ENCODE data around the gene CPEB1. TPM values are rescaled to one million over a fixed set of nuclear protein-coding genes. Genes with fewer than 3 reads are reported as not detected.

CPEB1 gene
- total RNA-seq, 4 donors from 2014 or later, result 1.7 to 6.4 (median 4.0) TPM

Other genes with a start within 250 kb of the CPEB1 start
- 1 to 10 TPM; 3.3 to 5.2 (median 3.7) TPM for gene GOLGA6L9, start 217.5 kb downstream of the CPEB1 start, total RNA-seq
- gene RPS17, start 106.9 kb downstream of the CPEB1 start, total RNA-seq, result 1,000 to 10,000 TPM; 1,180 to 3,226 (median 2,104) TPM
- gene AP3B2, start 62.5 kb upstream of the CPEB1 start, total RNA-seq, result 1 to 10 TPM; 1.4 to 4.1 (median 2.1) TPM
- gene FSD2, start 158.7 kb upstream of the CPEB1 start, total RNA-seq, result 1 to 10 TPM in 1 of 4 donors, under 1 TPM in 3; 0.13 to 1.6 (median 0.69) TPM
- gene WHAMM, start 162.3 kb upstream of the CPEB1 start, total RNA-seq, result 10 to 100 TPM in 3 of 4 donors, 1 to 10 TPM in 1; 8.8 to 12.2 (median 11.8) TPM

All from thyroid gland (tissue), 4 donors.